ENCODE results near the gene DTX4. TPM values are rescaled to one million over a fixed set of nuclear protein-coding genes. Genes with fewer than 3 reads are reported as not detected.

Gene DTX4
- total RNA-seq, 2 experiments from 2014 or later = 0.18 to 0.45 TPM

DNA sequence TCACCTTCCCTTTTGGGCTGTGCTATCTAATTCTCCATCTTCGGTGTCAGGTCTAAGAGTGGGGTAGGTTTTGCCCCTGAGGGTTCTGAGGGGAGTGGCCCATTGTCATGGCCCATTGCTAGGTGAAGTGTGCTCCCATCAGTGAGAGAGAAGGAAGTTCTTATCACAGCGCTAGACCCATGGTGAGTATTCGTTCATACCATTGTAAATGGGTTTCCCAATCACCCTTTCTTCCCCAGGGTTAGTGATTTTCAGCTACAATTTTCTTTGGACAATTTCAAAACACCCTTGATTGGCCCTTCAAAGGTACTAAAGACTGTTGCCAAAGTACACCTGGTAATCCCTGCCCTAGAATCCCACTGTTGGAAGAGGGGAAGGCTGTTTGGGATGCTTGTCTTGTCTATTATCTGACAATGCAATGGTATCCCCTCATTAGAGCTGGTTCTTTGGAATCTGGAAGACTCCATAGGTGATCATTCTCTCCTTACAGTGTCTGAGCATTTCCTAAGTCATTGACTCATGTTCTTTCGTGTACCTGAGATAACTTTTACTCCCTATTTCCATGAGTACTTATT, 20.6 kb downstream of the DTX4 start:
- Mint-ChIP-seq H3K36me3 (ENCODE audit: low read depth) (no peaks in the 10 kb centered on the region), H3K27me3 (ENCODE audit: low read depth) (peaks cover 2% of the 10 kb centered on the region), H3K27ac (no peak overlapping the region), H3K9me3 (ENCODE audit: insufficient read depth) (no peaks in the 10 kb centered on the region), H3K4me1 (ENCODE audit: low read depth) (peaks cover 5% of the 10 kb centered on the region), H3K4me3 (no peak overlapping the region)
- POLR2A ChIA-PET = no interaction called here
- no peak for DNase-seq
- CTCF ChIA-PET = interaction anchor here (1.0 to 1.4 kb wide), 3 partner anchors 9 to 14 kb away, joined by 3 read pairs; no protein-coding TSS in a partner anchor
- ATAC-seq = no peak

DNA sequence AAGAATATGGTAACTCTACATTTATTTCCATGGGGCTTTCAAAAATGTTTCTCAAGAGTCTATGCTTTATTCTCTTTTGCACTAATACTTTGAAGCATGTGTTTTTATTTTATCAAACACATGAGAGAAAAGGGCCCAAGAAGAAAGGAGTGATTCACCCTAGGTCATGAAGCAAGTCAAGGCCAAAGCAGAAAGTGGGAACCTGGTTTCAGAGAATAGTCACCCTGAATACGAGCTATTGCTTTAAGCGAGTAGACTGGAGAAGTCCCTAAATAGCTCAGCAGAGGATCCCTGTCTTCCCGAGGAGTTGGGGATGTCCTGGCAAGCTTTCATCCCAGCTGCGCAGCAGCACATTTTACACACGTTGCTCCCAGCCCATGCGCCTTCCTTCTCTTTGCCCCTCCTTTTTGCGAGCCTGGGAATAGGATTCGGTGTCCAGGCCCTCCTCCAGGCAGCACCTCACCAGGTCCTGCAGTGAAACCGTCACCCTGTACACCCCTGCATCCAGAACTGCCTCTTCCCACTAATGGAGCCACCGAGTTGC, 21.7 kb downstream of the DTX4 start:
- H3K27me3 Mint-ChIP-seq (ENCODE audit: low read depth) = peaks cover 2% of the 10 kb centered on the region
- DNase-seq (no peak), ATAC-seq (no peak)
- ChIA-PET POLR2A (no interaction called here), CTCF (interaction anchor here (0.9 to 1.2 kb wide), 4 partner anchors 8 to 35 kb away, joined by 3 to 4 read pairs (median 4); no protein-coding TSS in a partner anchor)
- H3K9me3 Mint-ChIP-seq (ENCODE audit: insufficient read depth) = no peaks in the 10 kb centered on the region
- H3K36me3 Mint-ChIP-seq (ENCODE audit: low read depth) = no peaks in the 10 kb centered on the region
- peaks cover 5% of the 10 kb centered on the region for H3K4me1 Mint-ChIP-seq (ENCODE audit: low read depth)
- no peak overlapping the region for H3K27ac Mint-ChIP-seq
- H3K4me3 Mint-ChIP-seq = no peak overlapping the region

DNA sequence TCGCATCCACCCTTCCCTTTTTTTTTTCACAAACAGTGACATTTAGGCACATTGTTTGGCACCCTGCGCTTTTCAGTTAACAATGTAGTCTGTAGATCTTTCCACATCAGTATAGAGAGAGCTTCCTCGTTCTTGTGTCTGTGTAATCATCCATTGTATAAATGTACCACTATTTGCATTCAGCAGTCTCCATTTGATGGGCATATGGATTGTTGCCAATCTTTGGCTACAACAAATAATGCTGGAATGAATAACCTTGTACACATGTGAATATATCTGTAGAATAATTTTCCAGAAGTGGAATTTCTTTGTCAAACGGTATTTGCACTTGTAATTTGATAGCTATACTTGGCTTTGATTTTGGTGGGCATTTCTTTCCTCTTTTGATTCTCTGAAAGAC, 23.7 kb downstream of the DTX4 start:
- no peaks in the 10 kb centered on the region for H3K36me3 Mint-ChIP-seq (ENCODE audit: low read depth)
- no peak for ATAC-seq
- ChIA-PET POLR2A (no interaction called here), CTCF (interaction anchor here (1.1 kb wide), 1 partner anchor 9 kb away, joined by 8 read pairs; no protein-coding TSS in a partner anchor)
- peaks cover 2% of the 10 kb centered on the region for H3K27me3 Mint-ChIP-seq (ENCODE audit: low read depth)
- peaks cover 5% of the 10 kb centered on the region for H3K4me1 Mint-ChIP-seq (ENCODE audit: low read depth)
- no peak for DNase-seq
- no peaks in the 10 kb centered on the region for H3K9me3 Mint-ChIP-seq (ENCODE audit: insufficient read depth)
- H3K27ac Mint-ChIP-seq = no peak overlapping the region
- no peak overlapping the region for H3K4me3 Mint-ChIP-seq

DNA sequence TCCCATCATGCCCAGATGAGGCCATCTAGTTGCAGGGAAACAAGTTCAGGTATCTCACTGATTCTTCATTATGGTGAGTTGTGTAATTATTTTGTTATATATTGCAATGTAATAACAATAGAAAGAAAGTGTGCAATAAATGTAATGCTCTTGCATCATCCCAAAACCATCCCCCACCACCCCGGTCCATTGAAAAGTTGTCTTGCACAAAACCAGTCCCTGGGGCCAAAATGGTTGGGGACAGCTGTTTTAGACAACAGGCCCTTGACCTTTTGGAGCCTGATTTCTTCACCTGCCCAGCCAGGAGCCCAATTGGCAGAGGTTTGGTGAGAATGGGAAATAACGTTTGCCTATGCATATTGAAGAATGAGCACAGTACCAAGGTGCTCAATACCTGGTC, 24.8 kb downstream of the DTX4 start:
- no peak overlapping the region for H3K4me3 Mint-ChIP-seq
- POLR2A ChIA-PET = no interaction called here
- ATAC-seq (no peak), DNase-seq (no peak)
- no peaks in the 10 kb centered on the region for H3K4me1 Mint-ChIP-seq (ENCODE audit: low read depth)
- H3K36me3 Mint-ChIP-seq (ENCODE audit: low read depth) = no peaks in the 10 kb centered on the region
- H3K9me3 Mint-ChIP-seq (ENCODE audit: insufficient read depth) = no peaks in the 10 kb centered on the region
- H3K27ac Mint-ChIP-seq = no peak overlapping the region
- CTCF ChIA-PET = no interaction called here
- peaks cover 2% of the 10 kb centered on the region for H3K27me3 Mint-ChIP-seq (ENCODE audit: low read depth)

DNA sequence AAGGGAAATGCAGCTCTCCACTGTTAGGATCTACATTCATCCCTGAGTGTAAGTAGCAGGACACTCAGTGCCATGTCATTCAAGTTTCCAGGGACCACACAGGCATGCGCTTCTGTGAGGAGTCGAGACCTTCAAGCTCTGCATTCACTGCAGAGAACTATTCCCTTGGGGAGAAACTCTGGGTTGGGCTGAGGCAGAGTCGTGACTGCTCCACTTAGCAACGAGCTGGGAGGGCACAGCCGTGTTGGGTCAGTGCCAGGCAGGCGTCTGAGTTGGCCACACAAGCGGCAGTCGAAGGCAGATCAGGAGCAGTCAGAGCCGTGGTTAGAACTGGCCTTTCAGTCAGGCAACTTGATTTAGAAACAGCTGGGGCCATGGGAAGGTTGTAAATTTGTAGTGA, 26.1 kb downstream of the DTX4 start:
- H3K4me3 Mint-ChIP-seq = no peak overlapping the region
- no peak overlapping the region for H3K27ac Mint-ChIP-seq
- H3K36me3 Mint-ChIP-seq (ENCODE audit: low read depth) = no peaks in the 10 kb centered on the region
- DNase-seq (no peak), ATAC-seq (no peak)
- H3K4me1 Mint-ChIP-seq (ENCODE audit: low read depth) = no peaks in the 10 kb centered on the region
- no peaks in the 10 kb centered on the region for H3K9me3 Mint-ChIP-seq (ENCODE audit: insufficient read depth)
- ChIA-PET POLR2A (no interaction called here), CTCF (interaction anchor here (0.8 to 1.8 kb wide), 3 partner anchors 9 to 224 kb away, joined by 3 to 18 read pairs (median 4); no protein-coding TSS in a partner anchor)
- H3K27me3 Mint-ChIP-seq (ENCODE audit: low read depth) = peaks cover 2% of the 10 kb centered on the region

DNA sequence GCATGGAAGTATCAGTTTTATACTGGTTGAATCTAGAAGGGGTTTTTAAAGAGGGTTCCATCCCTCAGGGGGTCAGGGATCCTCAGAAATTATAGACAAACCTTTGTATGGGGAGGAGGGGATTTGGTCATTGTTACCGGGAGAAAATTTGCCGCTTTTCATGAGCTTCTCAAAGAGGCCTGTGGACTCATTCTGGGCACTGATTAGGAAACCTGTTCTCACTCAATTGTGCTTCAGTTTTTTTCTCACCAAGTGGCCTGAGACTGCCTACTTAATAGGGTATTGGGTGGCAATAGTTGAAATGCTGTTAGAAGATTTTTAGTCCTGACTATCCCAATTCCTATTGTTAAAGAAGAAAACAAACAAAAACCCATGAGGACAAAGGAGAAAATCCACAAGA, 26.8 kb downstream of the DTX4 start:
- Mint-ChIP-seq H3K4me1 (ENCODE audit: low read depth) (no peaks in the 10 kb centered on the region), H3K4me3 (no peak overlapping the region), H3K27me3 (ENCODE audit: low read depth) (peaks cover 2% of the 10 kb centered on the region), H3K27ac (no peak overlapping the region), H3K9me3 (ENCODE audit: insufficient read depth) (no peaks in the 10 kb centered on the region), H3K36me3 (ENCODE audit: low read depth) (no peaks in the 10 kb centered on the region)
- ATAC-seq = no peak
- CTCF ChIA-PET = interaction anchor here (0.8 to 2.6 kb wide), 5 partner anchors 8 to 225 kb away, joined by 3 to 18 read pairs (median 4); partner anchors contain the start of gene DTX4
- POLR2A ChIA-PET = no interaction called here
- no peak for DNase-seq

DNA sequence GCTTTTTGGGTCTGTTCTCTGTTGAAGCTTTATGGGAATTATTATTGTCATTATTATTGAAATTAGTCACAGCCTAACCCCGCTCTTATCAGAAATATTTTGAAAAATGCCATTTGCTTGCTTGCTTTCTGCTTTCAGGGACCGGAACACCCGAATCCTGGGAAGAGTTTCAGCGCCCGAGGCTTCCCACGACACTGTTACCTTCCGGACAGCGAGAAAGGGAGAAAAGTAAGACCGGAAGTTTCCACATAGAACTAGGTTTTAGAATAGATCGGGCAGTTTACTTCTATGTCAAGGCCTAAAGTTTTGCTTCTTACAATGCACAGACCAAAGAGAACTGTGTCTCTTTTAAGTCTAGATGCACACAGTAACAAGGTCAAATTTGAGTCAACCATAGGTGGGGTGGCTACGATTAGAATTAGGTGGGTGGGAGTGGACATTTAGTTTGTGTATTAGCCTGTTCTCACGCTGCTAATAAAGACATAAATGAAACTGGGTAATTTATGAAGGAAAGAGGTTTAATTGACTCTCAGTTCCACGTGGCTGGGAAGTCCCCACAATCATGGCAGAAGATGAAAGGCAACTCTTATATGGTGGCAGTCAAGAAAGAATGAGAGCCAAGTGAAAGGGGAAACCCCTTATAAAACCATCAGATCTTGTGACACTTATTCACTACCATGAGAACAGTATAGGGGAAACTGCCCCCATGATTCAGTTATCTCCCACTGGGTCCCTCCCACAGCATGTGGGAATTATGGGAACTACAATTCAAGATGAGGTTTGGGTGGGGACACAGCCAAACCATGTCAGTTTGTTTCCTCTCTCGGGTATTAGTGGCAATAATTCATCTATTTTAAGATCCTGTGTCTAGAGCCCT, 27.9 kb downstream of the DTX4 start:
- CTCF ChIA-PET = interaction anchor here (1.1 to 4.5 kb wide), 4 partner anchors 13 to 28 kb away, joined by 4 to 33 read pairs (median 14); partner anchors contain the start of gene DTX4
- no peak overlapping the region for H3K27ac Mint-ChIP-seq
- H3K4me1 Mint-ChIP-seq (ENCODE audit: low read depth) = no peaks in the 10 kb centered on the region
- no peak overlapping the region for H3K4me3 Mint-ChIP-seq
- POLR2A ChIA-PET = no interaction called here
- no peaks in the 10 kb centered on the region for H3K9me3 Mint-ChIP-seq (ENCODE audit: insufficient read depth)
- H3K36me3 Mint-ChIP-seq (ENCODE audit: low read depth) = no peaks in the 10 kb centered on the region
- no peaks in the 10 kb centered on the region for H3K27me3 Mint-ChIP-seq (ENCODE audit: low read depth)
- ATAC-seq = no peak
- DNase-seq = no peak

DNA sequence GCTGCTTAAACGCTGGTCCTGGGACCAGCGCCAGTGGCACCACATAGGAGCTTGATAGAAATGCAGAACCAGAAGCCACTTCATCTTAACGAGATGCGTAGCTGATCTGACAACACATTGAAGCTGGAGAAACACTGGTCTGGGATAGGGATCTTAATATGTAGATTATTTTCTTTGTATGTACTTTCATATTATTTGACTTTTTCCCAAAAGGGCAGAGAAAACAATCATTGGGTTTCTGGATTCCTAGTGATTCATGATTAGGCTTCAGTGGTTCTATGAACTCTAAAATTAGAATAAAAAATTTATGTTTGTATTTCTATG, 28.5 kb downstream of the DTX4 start:
- H3K4me3 Mint-ChIP-seq = no peak overlapping the region
- ChIA-PET POLR2A (no interaction called here), CTCF (interaction anchor here (2.6 to 4.5 kb wide), 2 partner anchors 14 to 28 kb away, joined by 11 to 33 read pairs; partner anchors contain the start of gene DTX4)
- no peak for DNase-seq
- no peaks in the 10 kb centered on the region for H3K4me1 Mint-ChIP-seq (ENCODE audit: low read depth)
- H3K27ac Mint-ChIP-seq = no peak overlapping the region
- H3K9me3 Mint-ChIP-seq (ENCODE audit: insufficient read depth) = no peaks in the 10 kb centered on the region
- no peak for ATAC-seq
- H3K27me3 Mint-ChIP-seq (ENCODE audit: low read depth) = no peaks in the 10 kb centered on the region
- H3K36me3 Mint-ChIP-seq (ENCODE audit: low read depth) = no peaks in the 10 kb centered on the region

DNA sequence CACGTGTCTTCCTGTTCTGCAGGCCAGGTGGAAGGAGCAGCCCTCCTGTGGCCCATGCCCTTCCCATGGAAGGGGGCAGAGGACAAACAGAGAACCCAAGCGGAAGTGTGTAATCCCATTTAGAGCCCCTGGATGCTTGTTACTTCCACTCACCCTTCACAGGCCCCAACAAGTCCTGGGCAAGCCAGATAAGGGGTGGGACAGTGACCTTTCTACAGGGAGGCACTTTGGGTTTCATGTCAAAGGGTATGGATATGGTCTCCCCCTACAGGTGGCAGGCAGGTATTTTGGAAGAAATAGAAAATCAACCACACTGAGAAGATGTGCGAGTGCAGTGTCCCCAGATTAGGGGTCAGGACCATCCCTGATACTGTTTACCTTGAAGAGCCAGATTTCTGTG, 29.4 kb downstream of the DTX4 start:
- Mint-ChIP-seq H3K36me3 (ENCODE audit: low read depth) (no peaks in the 10 kb centered on the region), H3K27ac (no peak overlapping the region), H3K4me3 (no peak overlapping the region), H3K4me1 (ENCODE audit: low read depth) (no peaks in the 10 kb centered on the region), H3K27me3 (ENCODE audit: low read depth) (peaks cover 3% of the 10 kb centered on the region), H3K9me3 (ENCODE audit: insufficient read depth) (no peaks in the 10 kb centered on the region)
- ATAC-seq (no peak), DNase-seq (no peak)
- ChIA-PET CTCF (interaction anchor here (0.8 to 4.5 kb wide), 6 partner anchors 9 to 30 kb away, joined by 3 to 33 read pairs (median 9); partner anchors contain the start of gene DTX4), POLR2A (no interaction called here)

DNA sequence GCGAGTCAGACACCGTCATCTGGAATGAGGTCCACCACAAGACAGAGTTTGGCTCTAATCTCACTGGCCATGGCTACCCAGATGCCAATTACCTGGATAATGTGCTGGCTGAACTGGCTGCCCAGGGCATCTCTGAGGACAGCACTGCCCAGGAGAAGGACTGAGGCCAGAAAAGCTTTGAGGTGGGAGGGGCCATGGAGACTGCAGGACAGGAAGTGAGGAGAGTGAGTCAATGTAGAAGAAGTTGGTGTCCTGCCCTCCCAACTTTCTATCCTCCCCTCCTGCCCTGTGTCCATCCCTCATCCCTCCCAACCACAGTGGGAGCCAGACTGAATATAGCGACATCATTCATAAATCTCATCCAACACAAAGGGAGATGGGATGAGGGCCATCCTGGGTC, 32.8 kb downstream of the DTX4 start:
- Mint-ChIP-seq H3K4me3 (no peak overlapping the region), H3K36me3 (ENCODE audit: low read depth) (no peaks in the 10 kb centered on the region), H3K4me1 (ENCODE audit: low read depth) (peaks cover 17% of the 10 kb centered on the region), H3K9me3 (ENCODE audit: insufficient read depth) (no peaks in the 10 kb centered on the region), H3K27me3 (ENCODE audit: low read depth) (peaks cover 23% of the 10 kb centered on the region), H3K27ac (no peak overlapping the region)
- ChIA-PET CTCF (interaction anchor here (1.0 to 3.7 kb wide), 3 partner anchors 17 to 62 kb away, joined by 3 to 30 read pairs (median 3); partner anchors contain the start of genes DTX4 and FAM111A), POLR2A (no interaction called here)
- ATAC-seq = no peak
- no peak for DNase-seq

DNA sequence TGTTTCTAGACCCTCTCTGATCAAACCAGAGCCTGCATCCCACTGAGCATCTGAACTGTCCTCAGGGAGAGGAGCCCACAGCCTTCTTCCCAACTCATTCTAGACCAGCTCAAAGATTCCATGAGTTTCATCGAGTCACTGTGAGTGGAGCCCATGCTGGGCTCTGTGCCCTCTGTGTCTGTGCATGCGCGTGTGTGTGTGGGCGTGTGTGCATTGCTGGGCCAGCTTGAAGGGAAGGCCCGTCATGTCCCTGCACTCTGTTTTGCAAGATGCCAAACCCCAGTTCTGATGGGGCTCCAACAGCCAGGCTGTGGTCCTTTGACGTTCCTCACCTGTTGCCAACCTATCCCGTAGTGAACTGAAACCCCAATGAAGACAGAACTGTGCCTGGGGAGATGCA, 33.7 kb downstream of the DTX4 start:
- Mint-ChIP-seq H3K36me3 (ENCODE audit: low read depth) (no peaks in the 10 kb centered on the region), H3K4me3 (no peak overlapping the region), H3K9me3 (ENCODE audit: insufficient read depth) (no peaks in the 10 kb centered on the region), H3K27ac (no peak overlapping the region), H3K4me1 (ENCODE audit: low read depth) (peaks cover 17% of the 10 kb centered on the region), H3K27me3 (ENCODE audit: low read depth) (peaks cover 25% of the 10 kb centered on the region)
- no peak for DNase-seq
- POLR2A ChIA-PET = no interaction called here
- CTCF ChIA-PET = interaction anchor here (1.0 to 2.4 kb wide), 7 partner anchors 13 to 147 kb away, joined by 3 to 18 read pairs (median 3); partner anchors contain the start of gene DTX4
- ATAC-seq = no peak

DNA sequence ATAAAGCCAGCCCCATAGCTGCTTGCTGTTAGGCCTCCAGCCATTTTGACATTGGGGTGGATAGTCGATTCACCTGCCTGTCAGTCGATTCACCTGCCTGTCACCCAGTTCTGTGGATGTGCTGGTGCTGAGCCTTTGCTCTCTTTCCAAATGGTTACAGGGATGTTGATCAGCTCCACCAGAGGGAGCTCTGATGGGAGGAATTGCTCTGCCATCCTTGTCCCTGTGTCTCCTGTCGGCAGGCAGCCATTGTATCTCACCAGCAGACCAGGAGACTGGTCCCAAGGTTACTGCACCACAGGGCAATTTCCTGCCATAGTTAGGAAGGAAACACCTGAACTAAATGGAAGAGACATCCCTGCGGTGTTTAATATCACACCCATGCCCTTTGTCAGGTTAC, 34.7 kb downstream of the DTX4 start:
- Mint-ChIP-seq H3K27ac (no peak overlapping the region), H3K9me3 (ENCODE audit: insufficient read depth) (no peaks in the 10 kb centered on the region), H3K27me3 (ENCODE audit: low read depth) (peaks cover 25% of the 10 kb centered on the region), H3K36me3 (ENCODE audit: low read depth) (no peaks in the 10 kb centered on the region), H3K4me1 (ENCODE audit: low read depth) (peaks cover 17% of the 10 kb centered on the region), H3K4me3 (no peak overlapping the region)
- no peak for DNase-seq
- ChIA-PET CTCF (interaction anchor here (0.6 to 2.4 kb wide), 11 partner anchors 8 to 232 kb away, joined by 3 to 18 read pairs (median 3); partner anchors contain the start of gene DTX4), POLR2A (no interaction called here)
- ATAC-seq = no peak
